H1 (cell line): ENCODE results near the gene DYNLRB2. TPM values are rescaled to one million over a fixed set of nuclear protein-coding genes. Genes with fewer than 3 reads are reported as not detected.

ENCODE experiments used
- ASH2L ChIP-seq: fragments of 200-600, 300-600 bp; sonication (generic); IDR thresholded peaks from one replicate; pipeline ENCODE4 v1.7.1; 2017; ENCODE audit warnings: low read length
- BACH1 ChIP-seq: IDR thresholded peaks from 2 replicates; pipeline ENCODE4 v1.6.1; 2012; ENCODE audit warnings: low read length, improper control_type of control experiment
- KDM4A ChIP-seq: IDR thresholded peaks from one replicate; pipeline ENCODE4 v1.7.1; 2012; ENCODE audit warnings: low read depth, mild to moderate bottlenecking, moderate library complexity, low read length, inconsistent platforms; ENCODE audit not compliant: severe bottlenecking
- MAFK ChIP-seq: IDR thresholded peaks from 2 replicates; pipeline ENCODE4 v1.6.1; 2012; ENCODE audit warnings: low read depth, mild to moderate bottlenecking, improper control_type of control experiment, low read length
- POLR2AphosphoS5 ChIP-seq: IDR thresholded peaks from 2 replicates; pipeline ENCODE4 v1.6.1; 2011; ENCODE audit warnings: low read depth, low read length
- RAD21 ChIP-seq, 2 experiments: IDR thresholded peaks in 1 of 2; conservative IDR thresholded peaks in 1 of 2; 2 replicates each; pipeline ENCODE4 v1.6.1; 2011; ENCODE audit warnings: low read depth in 2 of 2, low read length in 2 of 2, improper control_type of control experiment in 1 of 2, inconsistent platforms in 1 of 2, mild to moderate bottlenecking in 1 of 2, moderate library complexity in 1 of 2
- SP1 ChIP-seq: IDR thresholded peaks from 2 replicates; pipeline ENCODE4 v1.6.1; 2011; ENCODE audit warnings: low read depth, low read length
- TAF7 ChIP-seq: optimal IDR thresholded peaks from 2 replicates; pipeline ENCODE3; 2011; ENCODE audit warnings: low read depth, mild to moderate bottlenecking, inconsistent platforms, low read length, moderate library complexity, borderline replicate concordance
- polyA plus RNA-seq, 7 experiments: library from polyadenylated mRNA; depleted of rRNA in 3 of 7; stranded (reverse) in 5 of 7; unstranded in 2 of 7; fragments of >200 nt in 5 of 7; fragments of 200-250 nt in 2 of 7; gene quantifications; 1 replicate in 5 of 7; 2 replicates in 1 of 7; 4 replicates in 1 of 7; pipeline versions ENCODE4 v1.2.1 to v1.2.3, GENCODE V29; 2011 to 2013; ENCODE audit warnings: missing spikeins in 2 of 7, mixed read lengths in 2 of 7
- total RNA-seq: library from RNA; stranded (reverse); fragmentation: NEBNext Ultra II Directional; extraction: Animal tissue kit (Norgen Biotek cat#: 25700); gene quantifications from 2 replicates; pipeline ENCODE4 v1.2.1, GENCODE V29; 2021
- TF ChIP-seq, protein P1 (sequence below): fragments of 300-600 bp; sonication (generic); IDR thresholded peaks from 2 replicates; pipeline ENCODE4 v1.7.1; 2012; ENCODE audit warnings: low read length, moderate library complexity, mild to moderate bottlenecking, inconsistent platforms; ENCODE audit not compliant: insufficient replicate concordance

DYNLRB2 gene
- total and polyA plus RNA-seq, 2 of the 8 experiments (the other 6 are each of a cell fraction or from before 2014, with no cell fraction given), result not detected

DNA sequence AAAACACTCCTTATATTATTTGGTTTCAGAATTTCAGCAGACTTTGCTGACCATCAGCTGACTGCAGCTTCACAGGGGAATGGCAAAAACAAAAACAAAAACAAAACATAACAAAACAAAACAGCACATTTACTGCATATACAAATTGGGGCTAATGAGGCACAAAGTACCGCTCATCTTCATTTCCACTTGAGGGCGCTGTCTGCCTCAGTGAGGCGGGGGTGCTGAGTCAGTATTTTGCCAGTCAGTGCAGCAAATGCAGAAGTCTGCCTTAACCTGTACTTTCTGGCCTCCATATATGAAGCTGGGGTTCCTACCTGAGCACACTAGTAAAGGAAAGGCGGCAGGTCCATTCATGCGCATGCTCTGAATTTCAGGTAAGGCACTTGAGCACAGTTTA, 13.5 kb upstream of the DYNLRB2 start (continued):
- TF ChIP-seq, protein P1, sequence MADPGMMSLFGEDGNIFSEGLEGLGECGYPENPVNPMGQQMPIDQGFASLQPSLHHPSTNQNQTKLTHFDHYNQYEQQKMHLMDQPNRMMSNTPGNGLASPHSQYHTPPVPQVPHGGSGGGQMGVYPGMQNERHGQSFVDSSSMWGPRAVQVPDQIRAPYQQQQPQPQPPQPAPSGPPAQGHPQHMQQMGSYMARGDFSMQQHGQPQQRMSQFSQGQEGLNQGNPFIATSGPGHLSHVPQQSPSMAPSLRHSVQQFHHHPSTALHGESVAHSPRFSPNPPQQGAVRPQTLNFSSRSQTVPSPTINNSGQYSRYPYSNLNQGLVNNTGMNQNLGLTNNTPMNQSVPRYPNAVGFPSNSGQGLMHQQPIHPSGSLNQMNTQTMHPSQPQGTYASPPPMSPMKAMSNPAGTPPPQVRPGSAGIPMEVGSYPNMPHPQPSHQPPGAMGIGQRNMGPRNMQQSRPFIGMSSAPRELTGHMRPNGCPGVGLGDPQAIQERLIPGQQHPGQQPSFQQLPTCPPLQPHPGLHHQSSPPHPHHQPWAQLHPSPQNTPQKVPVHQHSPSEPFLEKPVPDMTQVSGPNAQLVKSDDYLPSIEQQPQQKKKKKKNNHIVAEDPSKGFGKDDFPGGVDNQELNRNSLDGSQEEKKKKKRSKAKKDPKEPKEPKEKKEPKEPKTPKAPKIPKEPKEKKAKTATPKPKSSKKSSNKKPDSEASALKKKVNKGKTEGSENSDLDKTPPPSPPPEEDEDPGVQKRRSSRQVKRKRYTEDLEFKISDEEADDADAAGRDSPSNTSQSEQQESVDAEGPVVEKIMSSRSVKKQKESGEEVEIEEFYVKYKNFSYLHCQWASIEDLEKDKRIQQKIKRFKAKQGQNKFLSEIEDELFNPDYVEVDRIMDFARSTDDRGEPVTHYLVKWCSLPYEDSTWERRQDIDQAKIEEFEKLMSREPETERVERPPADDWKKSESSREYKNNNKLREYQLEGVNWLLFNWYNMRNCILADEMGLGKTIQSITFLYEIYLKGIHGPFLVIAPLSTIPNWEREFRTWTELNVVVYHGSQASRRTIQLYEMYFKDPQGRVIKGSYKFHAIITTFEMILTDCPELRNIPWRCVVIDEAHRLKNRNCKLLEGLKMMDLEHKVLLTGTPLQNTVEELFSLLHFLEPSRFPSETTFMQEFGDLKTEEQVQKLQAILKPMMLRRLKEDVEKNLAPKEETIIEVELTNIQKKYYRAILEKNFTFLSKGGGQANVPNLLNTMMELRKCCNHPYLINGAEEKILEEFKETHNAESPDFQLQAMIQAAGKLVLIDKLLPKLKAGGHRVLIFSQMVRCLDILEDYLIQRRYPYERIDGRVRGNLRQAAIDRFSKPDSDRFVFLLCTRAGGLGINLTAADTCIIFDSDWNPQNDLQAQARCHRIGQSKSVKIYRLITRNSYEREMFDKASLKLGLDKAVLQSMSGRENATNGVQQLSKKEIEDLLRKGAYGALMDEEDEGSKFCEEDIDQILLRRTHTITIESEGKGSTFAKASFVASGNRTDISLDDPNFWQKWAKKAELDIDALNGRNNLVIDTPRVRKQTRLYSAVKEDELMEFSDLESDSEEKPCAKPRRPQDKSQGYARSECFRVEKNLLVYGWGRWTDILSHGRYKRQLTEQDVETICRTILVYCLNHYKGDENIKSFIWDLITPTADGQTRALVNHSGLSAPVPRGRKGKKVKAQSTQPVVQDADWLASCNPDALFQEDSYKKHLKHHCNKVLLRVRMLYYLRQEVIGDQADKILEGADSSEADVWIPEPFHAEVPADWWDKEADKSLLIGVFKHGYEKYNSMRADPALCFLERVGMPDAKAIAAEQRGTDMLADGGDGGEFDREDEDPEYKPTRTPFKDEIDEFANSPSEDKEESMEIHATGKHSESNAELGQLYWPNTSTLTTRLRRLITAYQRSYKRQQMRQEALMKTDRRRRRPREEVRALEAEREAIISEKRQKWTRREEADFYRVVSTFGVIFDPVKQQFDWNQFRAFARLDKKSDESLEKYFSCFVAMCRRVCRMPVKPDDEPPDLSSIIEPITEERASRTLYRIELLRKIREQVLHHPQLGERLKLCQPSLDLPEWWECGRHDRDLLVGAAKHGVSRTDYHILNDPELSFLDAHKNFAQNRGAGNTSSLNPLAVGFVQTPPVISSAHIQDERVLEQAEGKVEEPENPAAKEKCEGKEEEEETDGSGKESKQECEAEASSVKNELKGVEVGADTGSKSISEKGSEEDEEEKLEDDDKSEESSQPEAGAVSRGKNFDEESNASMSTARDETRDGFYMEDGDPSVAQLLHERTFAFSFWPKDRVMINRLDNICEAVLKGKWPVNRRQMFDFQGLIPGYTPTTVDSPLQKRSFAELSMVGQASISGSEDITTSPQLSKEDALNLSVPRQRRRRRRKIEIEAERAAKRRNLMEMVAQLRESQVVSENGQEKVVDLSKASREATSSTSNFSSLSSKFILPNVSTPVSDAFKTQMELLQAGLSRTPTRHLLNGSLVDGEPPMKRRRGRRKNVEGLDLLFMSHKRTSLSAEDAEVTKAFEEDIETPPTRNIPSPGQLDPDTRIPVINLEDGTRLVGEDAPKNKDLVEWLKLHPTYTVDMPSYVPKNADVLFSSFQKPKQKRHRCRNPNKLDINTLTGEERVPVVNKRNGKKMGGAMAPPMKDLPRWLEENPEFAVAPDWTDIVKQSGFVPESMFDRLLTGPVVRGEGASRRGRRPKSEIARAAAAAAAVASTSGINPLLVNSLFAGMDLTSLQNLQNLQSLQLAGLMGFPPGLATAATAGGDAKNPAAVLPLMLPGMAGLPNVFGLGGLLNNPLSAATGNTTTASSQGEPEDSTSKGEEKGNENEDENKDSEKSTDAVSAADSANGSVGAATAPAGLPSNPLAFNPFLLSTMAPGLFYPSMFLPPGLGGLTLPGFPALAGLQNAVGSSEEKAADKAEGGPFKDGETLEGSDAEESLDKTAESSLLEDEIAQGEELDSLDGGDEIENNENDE, result peak; percentile 34
- TF ChIP-seq SP1, result no peak
- no peak for TF ChIP-seq KDM4A
- TF ChIP-seq BACH1, result peak; percentile 96
- no peak for TF ChIP-seq TAF7
- TF ChIP-seq ASH2L, result no peak
- peak; percentile 99 for TF ChIP-seq MAFK
- no peak for TF ChIP-seq POLR2AphosphoS5
- TF ChIP-seq RAD21 (IDR thresholded peaks at IDR 0.05 in 1 of 2, conservative IDR thresholded peaks at IDR 0.05 in 1 of 2; ENCODE audit: low read depth in 2 of 2, low read length in 2 of 2), result peak; percentile 90 to 93
